ENCODE results near the gene GSE1.

Gene GSE1

GRCh38 chr16:85631802-85632393 is 18.8 kb downstream of the GSE1 start:
- no peak for DNase-seq (ENCODE audit: low read depth in 3 of 3)

GRCh38 chr16:85632709-85633437 is 19.8 kb downstream of the GSE1 start:
- DNase-seq (ENCODE audit: low read depth in 3 of 3), result no peak

GRCh38 chr16:85633438-85633743 is 20.3 kb downstream of the GSE1 start:
- DNase-seq (ENCODE audit: low read depth in 3 of 3), result no peak

DNA sequence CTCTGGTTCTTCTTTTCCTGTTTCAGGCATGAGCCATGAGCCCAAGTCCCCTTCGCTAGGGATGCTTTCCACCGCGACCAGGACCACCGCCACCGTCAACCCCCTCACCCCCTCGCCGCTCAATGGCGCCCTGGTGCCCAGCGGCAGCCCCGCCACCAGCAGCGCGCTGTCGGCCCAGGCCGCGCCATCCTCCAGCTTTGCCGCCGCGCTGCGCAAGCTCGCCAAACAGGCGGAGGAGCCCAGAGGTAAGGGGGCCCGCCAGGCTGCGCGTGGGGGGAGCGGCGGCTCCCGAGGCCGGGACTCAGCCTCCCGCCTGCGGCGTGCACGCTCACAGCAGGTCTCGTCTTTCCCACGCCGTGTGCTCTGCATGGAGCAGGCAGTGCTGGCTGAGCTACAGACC is 20.8 kb downstream of the GSE1 start:
- no peak for DNase-seq (ENCODE audit: low read depth in 3 of 3)

DNA sequence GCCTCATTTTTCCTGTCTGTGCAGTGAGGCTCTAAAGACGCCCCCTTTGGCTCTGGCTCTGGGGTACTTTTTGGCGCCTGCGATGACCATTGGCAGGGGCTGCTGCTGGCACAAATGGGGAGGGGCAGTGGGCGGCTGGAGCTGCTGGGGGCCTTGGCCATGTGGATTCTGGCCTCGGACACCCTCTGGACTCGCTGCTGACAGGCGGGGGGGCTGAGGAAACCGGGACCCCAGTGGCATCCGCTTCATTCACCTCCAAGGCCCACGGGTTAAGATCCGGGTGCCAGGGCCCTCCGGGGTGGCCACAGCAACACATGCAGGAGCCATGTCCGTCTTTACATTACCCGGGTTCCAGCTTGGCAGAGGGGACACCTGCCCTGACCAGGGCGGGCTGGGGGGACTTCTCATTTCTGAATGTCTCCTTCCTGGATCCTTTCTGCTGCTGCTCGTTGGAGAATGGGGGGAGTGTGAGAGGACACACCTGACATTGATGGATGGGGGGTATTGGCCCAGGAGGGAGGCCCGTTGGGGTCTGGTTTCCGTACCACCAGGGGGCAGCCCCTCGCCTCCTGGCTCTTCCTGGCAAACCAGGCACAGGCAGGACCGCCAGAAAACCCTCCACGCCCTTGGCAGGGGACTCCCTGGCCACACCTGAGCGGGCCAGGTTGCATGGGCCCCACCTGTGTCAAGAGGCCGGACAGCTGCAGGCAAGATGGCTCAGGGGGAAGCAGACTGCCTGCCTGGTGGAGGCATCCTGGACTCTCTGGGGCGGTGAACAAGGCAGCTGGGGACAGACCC is 21.8 kb downstream of the GSE1 start:
- DNase-seq (ENCODE audit: low read depth in 3 of 3), result no peak

DNA sequence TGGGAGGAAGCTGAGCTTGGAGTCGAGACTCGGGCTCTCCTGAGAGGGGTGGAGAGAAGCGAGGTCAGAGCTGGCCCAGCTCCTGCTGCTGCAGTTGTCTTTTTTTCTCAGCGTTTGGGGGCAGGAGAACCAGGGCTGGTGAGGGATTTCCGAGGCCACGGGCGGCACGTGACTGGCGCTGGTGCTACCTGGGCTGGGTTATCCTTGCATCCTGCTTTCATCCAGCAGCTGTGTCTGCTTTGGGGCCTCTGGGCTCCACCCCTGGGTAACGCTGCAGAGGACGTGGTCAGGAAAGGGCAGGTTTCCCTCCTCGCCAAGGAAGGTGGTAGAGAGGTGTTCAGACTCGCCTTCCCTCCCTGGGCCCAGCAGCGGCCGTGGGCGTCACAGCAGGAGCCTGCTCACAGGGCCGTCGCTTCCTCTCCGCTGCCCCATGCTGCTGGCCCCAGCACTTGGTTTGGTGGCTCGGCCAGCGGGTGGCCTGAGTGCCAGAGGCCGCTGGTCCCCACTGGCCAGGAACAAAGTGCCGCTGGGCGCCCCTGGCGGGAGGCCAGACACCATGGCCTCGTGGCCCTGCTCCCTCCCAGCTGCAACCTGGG is 22.5 kb downstream of the GSE1 start:
- no peak for DNase-seq (ENCODE audit: low read depth in 3 of 3)

GRCh38 chr16:85636234-85636812 is 23.2 kb downstream of the GSE1 start:
- DNase-seq (ENCODE audit: low read depth in 3 of 3), result no peak

GRCh38 chr16:85637061-85637807 is 24.1 kb downstream of the GSE1 start:
- DNase-seq (ENCODE audit: low read depth in 3 of 3), result no peak

GRCh38 chr16:85637808-85638647 is 24.9 kb downstream of the GSE1 start:
- no peak for DNase-seq (ENCODE audit: low read depth in 3 of 3)

DNA sequence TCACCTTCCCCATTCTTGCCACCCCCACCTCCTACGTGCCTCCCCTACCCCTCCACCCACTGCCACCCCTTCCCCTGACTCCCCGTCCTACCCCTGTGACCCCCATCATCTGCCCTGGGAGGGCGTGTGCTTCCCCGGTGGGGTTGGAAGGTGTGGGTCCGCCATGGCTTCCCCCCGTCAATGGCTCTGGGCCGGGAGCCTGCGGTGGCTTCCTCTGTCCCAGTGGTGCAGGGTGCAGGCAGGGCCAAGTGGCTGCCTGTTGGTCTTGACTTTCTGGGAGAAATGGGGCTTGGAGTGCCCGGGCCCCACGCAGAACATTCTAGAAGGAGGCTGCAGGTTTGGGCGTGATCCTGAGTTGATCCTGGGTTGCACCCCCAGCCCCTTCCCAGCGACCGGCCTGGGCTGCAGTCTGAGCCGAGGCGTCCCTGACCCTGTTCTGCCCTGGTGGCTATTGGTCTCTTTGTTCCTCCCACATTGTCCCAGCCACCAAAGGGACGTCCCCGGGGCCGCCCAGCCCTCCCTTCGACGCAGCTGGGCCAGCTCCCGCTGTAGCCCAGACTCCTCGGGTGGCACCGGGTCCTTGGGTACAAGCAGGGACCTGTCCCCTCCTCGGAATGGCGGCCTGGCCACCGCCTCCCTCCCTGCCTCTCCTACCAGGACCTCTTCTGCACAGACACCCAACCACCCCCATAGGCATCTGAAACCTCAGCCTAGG is 25.7 kb downstream of the GSE1 start:
- DNase-seq (ENCODE audit: low read depth in 3 of 3), result no peak

DNA sequence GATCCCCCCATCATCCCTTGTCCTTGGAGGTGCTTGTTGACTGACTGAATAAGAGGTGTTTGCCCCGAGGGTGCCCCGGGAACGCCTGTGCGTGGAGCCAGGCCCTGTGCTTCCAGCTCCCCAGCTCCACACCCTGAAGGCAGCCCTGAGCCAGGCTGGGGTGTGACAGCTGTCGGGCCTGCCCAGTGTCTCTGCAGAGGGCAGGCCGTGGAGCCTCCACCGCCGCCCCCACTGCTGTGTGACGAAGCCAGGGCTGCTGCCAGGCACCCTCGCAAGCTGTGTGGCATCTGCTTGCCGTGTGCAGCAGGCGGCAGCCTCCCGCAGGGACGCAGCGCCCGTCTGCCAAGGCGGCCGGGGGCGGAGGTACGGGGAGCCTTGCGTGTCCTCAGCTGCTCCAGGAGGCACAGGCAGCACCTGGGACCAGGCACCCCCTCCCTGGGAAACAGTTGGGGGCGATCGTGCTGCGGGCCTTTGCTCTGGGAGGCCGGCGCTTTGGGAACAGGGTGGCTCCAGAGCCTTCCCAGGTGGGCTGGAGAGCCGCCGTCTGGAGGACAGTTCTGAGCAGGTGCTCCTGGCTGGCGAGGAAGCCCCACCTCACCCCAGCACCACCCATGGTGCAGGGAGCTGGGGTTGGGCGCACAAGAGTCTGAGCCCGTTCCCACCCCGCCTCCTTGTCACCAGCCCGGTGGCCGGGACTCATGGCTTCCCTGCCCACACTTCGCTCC is 26.6 kb downstream of the GSE1 start:
- no peak for DNase-seq (ENCODE audit: low read depth in 3 of 3)

DNA sequence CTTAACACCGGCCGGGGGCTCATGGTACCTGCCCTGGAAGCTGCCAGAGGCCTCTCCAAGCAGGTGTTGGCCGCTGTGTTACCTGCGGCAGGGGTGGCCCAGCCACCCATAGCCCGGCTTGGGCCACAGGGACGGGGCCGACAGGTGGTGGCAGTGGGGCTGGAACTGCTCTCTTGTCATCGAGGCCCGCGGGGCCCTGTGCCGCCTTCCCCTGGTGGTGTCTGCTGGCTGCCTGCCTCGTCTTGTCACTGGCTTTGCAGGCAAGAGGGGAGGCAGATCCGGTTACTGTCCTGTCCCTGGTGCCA is 27.1 kb downstream of the GSE1 start:
- DNase-seq (ENCODE audit: low read depth in 3 of 3), result no peak

- DNase-seq (ENCODE audit: low read depth in 3 of 3), result no peak
Observed at GRCh38 chr16:85640585-85640984, 27.5 kb downstream of the GSE1 start.

DNA sequence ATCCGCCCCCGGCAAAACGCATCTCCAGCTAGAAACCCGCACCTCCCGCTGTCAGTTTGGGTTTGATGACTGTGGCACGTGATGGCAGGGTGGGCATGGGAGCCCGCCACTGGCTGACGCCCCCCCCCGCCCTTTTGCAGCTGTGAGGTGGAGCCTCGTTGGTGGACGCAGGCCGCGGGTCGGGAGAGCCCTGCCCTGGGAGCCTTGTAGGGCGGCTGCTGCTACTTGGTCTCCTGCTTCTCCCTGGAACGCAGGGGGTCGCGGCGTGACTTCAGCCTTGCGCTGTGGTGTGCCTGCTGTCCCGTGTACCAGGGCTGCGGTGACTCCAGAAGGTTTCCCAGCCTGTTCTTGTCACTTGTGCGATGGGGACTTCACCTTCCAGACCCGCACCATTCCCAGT is 28.2 kb downstream of the GSE1 start:
- no peak for DNase-seq (ENCODE audit: low read depth in 3 of 3)

DNA sequence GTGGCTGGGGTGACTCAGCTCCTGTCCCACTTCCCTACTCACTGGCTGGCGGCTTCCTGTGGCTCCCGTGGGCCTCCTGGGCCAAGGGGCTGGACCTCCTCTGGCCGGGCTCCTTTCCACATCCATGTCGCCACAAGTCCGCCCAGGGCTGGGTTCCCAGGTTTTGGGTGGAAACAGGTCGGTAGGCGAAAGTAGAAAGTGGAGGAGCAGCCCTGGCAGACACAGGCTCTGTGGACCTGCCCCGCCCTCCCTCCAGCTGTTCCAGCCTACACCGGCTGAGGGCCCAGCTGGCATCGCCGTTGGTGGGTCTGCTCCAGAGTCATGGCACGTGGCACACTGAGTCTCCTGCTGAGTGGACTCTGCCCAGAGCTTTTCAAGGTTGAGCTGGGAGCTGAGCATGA is 28.7 kb downstream of the GSE1 start:
- DNase-seq (ENCODE audit: low read depth in 3 of 3), result no peak

DNA sequence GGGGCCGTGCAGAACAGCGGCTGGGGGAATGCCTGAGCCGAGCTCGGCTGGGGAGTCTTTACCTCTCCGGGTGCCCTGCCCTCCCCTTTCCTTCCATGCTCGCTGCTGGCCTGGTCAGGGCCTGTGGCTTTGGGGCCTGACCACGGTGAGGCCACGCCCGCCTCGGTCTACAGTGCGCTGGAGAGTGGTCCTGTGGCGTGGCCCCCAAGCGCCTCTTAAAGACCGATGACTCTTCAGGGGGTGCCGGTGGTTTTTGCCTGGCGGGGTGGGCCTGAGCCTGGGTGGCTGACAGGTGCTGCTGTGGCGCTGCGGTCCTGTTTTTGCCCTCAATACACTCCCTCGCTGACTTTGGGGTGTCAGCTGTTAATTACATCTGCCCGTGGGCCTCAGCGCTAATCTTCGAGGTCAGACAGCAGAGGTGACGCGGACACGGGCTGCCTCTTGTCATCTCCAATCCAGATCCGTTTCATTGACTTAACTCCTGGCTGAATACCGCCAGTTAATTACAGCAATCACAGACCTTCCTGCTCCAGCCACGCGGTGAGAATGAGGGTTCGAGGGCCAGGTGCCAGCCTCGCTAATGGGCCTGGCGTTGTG is 29.7 kb downstream of the GSE1 start:
- no peak for DNase-seq (ENCODE audit: low read depth in 3 of 3)

- DNase-seq (ENCODE audit: low read depth in 3 of 3), result no peak
Observed at GRCh38 chr16:85643631-85644030, 30.5 kb downstream of the GSE1 start.

DNA sequence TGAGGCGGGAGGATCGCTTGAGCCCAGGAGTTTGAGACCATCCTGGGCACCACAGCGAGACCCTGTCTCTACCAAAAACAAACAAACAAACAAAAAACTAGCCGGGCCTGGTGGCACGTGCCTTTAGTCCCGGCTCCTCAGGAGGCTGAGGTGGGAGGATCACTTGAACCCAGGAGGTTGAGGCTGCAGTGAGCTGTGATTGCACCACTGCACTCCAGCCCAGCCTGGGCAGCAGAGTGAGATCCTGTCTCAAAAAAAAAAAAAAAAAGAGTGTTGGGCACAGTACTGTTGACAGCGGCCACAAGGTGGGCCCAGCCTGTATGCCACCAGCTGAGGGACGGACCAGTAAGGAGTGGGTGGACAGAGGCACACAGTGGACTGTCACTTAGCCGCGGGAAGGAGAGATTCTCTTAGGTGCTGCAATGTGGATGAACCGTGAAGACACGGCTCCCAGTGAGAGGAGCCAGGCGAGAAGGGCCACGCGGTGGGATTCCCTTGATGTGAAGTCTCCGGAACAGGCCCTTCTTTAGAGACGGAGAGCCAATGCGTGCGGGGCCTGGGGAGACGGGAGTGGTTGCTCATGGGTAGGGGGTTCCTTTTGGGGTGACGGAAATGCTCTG is 31.1 kb downstream of the GSE1 start:
- DNase-seq (ENCODE audit: low read depth in 3 of 3), result no peak

All from stimulated activated CD4-positive, alpha-beta T cell treated with anti-CD3 and anti-CD28 coated beads, TNF-alpha, amount 100 ng/mL, for 48 hours (primary cell).